ENCODE measurements around the gene PGLYRP1.

DNA sequence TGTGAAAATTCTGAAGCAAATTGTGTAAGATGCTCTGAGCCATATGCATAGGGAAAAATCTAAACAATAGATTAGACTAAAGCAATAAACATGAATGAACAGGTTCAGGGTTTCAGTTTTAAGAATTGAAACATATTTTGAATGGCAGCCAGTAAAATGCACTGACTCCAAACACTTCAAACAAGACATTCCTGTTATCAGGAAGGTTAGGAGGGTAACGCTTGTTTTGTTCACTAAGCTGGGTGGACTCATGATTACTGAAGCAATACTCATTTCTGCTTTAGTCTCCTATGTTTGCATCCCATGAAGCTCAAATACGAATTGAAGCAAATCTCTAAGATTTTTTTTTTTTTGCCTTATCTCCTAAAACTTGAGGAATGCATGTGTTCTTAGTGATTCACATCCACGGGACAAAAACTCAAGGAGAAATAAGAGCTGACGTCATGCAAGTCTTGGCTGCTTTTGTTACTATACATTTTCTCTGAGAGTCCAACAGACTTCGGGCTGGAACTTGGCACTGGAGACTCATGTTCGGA is 47.0 kb upstream of the PGLYRP1 start:
- TF ChIP-seq, protein P1, sequence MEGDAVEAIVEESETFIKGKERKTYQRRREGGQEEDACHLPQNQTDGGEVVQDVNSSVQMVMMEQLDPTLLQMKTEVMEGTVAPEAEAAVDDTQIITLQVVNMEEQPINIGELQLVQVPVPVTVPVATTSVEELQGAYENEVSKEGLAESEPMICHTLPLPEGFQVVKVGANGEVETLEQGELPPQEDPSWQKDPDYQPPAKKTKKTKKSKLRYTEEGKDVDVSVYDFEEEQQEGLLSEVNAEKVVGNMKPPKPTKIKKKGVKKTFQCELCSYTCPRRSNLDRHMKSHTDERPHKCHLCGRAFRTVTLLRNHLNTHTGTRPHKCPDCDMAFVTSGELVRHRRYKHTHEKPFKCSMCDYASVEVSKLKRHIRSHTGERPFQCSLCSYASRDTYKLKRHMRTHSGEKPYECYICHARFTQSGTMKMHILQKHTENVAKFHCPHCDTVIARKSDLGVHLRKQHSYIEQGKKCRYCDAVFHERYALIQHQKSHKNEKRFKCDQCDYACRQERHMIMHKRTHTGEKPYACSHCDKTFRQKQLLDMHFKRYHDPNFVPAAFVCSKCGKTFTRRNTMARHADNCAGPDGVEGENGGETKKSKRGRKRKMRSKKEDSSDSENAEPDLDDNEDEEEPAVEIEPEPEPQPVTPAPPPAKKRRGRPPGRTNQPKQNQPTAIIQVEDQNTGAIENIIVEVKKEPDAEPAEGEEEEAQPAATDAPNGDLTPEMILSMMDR (conservative IDR thresholded peaks at IDR 0.05; ENCODE audit: low read length), result no peak
- TF ChIP-seq EZH2phosphoT487 (IDR thresholded peaks at IDR 0.05; ENCODE audit: borderline replicate concordance, low read depth, low read length), result no peak
